Upper lobe of left lung (tissue), 4 donors: Measurements from ENCODE around the gene CBR4.

Experiments
- CTCF ChIP-seq, 6 experiments: fragments of 450-650 bp in 4 of 6; fragments of 200-600 bp in 2 of 6; sonication (generic) in 2 of 6; IDR thresholded peaks; one replicate each; pipeline ENCODE4 v1.5.1; 2016 to 2019; ENCODE audit warnings: antibody characterized with exemption in 6 of 6
- EP300 ChIP-seq, 4 donors: sonication (generic); formaldehyde crosslinking; IDR thresholded peaks; one replicate each; pipeline ENCODE4 v1.5.1; 2017; ENCODE audit warnings: antibody characterized with exemption in 4 of 4, control low read depth in 2 of 4
- POLR2A ChIP-seq, 4 donors: fragments of 450-650 bp; IDR thresholded peaks; one replicate each; pipeline ENCODE4 v1.5.1; 2016 to 2017; ENCODE audit warnings: antibody characterized with exemption in 4 of 4, mild to moderate bottlenecking in 2 of 4
- POLR2AphosphoS5 ChIP-seq, 2 donors: sonication (generic); formaldehyde crosslinking; IDR thresholded peaks; one replicate each; pipeline ENCODE4 v1.5.1; 2017; ENCODE audit warnings: antibody characterized with exemption in 2 of 2

- TF ChIP-seq CTCF (IDR thresholded peaks at IDR 0.05) (no peak), POLR2AphosphoS5 (IDR thresholded peaks at IDR 0.05) (no peak), POLR2A (IDR thresholded peaks at IDR 0.05) (no peak), EP300 (IDR thresholded peaks at IDR 0.05) (no peak)
Measured at GRCh38 chr4:169031392-169031791, 21.3 kb upstream of the CBR4 start.
